ENCODE results near the gene TMEM272.

The TMEM272 gene

GRCh38 chr13:51805925-51806324 lies 39.1 kb downstream of the TMEM272 start:
- Histone ChIP-seq H3K4me3 (ENCODE audit: low read depth, low read length) (no peak overlapping the region), H3K27me3 (replicated peaks) (no peaks in the 10 kb centered on the region), H3K36me3 (replicated peaks) (no peaks in the 10 kb centered on the region), H3K27ac (no peak overlapping the region)
- DNase-seq, result no peak
- in situ Hi-C loops (cut with HindIII; ENCODE audit: low pct_ligation_motif_present, low sequenced_read_pairs), result no loop called here
- no peak for TF ChIP-seq CTCF (IDR thresholded peaks at IDR 0.05; ENCODE audit: low read depth, low read length, missing control alignments)

- Histone ChIP-seq H3K4me3 (ENCODE audit: low read depth, low read length) (no peak overlapping the region), H3K27me3 (replicated peaks) (no peaks in the 10 kb centered on the region), H3K36me3 (replicated peaks) (no peaks in the 10 kb centered on the region), H3K27ac (no peak overlapping the region)
- no peak for TF ChIP-seq CTCF (IDR thresholded peaks at IDR 0.05; ENCODE audit: low read depth, low read length, missing control alignments)
- no peak for DNase-seq
- in situ Hi-C loops (cut with HindIII; ENCODE audit: low pct_ligation_motif_present, low sequenced_read_pairs), result no loop called here
Measured at GRCh38 chr13:51805313-51805712, 39.7 kb downstream of the TMEM272 start.

GRCh38 chr13:51804295-51805172 lies 40.4 kb downstream of the TMEM272 start:
- no peaks in the 10 kb centered on the region for H3K36me3 ChIP-seq (replicated peaks)
- in situ Hi-C loops (cut with HindIII; ENCODE audit: low pct_ligation_motif_present, low sequenced_read_pairs), result no loop called here
- peak overlapping the region; percentile 92 for H3K27ac ChIP-seq
- H3K4me3 ChIP-seq (ENCODE audit: low read depth, low read length), result peak overlapping the region; percentile 74
- TF ChIP-seq CTCF (IDR thresholded peaks at IDR 0.05; ENCODE audit: low read depth, low read length, missing control alignments), result no peak
- DNase-seq, result no peak
- H3K27me3 ChIP-seq (replicated peaks), result no peaks in the 10 kb centered on the region

GRCh38 chr13:51803422-51804294 lies 41.3 kb downstream of the TMEM272 start, which contains the start of gene DHRS12:
DHRS12 (minus strand) TSS chr13:51804163; CDS start chr13:51799659, 4,504 bp downstream.
- in situ Hi-C loops (cut with HindIII; ENCODE audit: low pct_ligation_motif_present, low sequenced_read_pairs), result no loop called here
- DNase-seq, result peak; percentile 61
- no peaks in the 10 kb centered on the region for H3K36me3 ChIP-seq (replicated peaks)
- peak within 1 kb of the TSS; percentile 92 for H3K27ac ChIP-seq
- no peaks in the 10 kb centered on the region for H3K27me3 ChIP-seq (replicated peaks)
- TF ChIP-seq CTCF (IDR thresholded peaks at IDR 0.05; ENCODE audit: low read depth, low read length, missing control alignments), result no peak
- peak within 1 kb of the TSS; percentile 74 for H3K4me3 ChIP-seq (ENCODE audit: low read depth, low read length)

- in situ Hi-C loops (cut with HindIII; ENCODE audit: low pct_ligation_motif_present, low sequenced_read_pairs), result no loop called here
- H3K27me3 ChIP-seq (replicated peaks), result no peaks in the 10 kb centered on the region
- no peak overlapping the region for H3K27ac ChIP-seq
- DNase-seq, result no peak
- no peaks in the 10 kb centered on the region for H3K36me3 ChIP-seq (replicated peaks)
- H3K4me3 ChIP-seq (ENCODE audit: low read depth, low read length), result peak overlapping the region; percentile 74
- TF ChIP-seq CTCF (IDR thresholded peaks at IDR 0.05; ENCODE audit: low read depth, low read length, missing control alignments), result no peak
Measured at GRCh38 chr13:51802631-51803418, 42.2 kb downstream of the TMEM272 start.

Data from brain microvascular endothelial cell (primary cell).